Measurements from ENCODE around the gene PGBD5. TPM values are rescaled to one million over a fixed set of nuclear protein-coding genes. Genes with fewer than 3 reads are reported as not detected.

The PGBD5 gene
- total and polyA plus RNA-seq, 2 of the 13 experiments (the other 11 are each of a cell fraction or from before 2014, with no cell fraction given): 0.04 to 0.13 TPM

DNA sequence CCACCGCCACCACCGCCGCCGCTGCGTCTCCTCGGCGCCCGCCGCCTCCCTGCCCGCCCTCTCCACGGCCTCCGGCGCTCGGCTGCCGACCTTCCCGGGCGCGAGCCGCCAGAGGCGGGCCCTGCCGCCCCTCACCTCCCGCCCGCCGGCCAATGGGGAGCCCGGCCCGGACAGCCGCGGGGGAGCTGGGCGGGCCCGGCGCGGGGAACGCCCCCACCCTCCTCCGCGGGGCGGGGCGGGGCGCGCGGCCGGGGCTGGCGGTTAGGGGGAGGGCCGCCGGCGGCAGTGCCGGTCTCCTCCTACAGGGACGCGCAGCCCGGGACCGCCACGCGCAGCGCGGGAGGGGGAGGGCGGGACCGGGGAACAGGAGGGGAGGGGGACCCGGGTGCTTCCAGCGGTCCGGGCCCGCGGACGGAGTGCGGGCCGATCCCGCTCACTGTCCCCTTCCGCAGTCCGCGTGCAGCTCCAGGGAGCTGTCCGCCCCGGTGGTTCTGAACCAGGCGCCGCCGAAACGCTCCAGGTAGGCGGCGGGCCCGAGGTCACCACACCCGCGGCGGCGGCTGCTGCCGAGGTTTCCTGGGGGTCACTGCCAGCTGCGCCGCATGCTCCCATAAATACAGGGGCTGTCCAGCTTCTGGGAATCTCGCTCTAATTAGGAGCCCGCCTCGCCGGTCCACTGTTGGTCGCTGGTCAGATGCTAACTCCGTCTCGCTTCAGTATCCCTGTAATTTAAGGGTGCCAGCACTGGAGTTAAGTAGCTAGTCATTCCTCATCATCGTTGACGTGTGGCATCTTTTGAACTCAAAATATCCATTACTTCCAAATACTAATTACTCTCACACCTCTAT is at the start of gene PGBD5 (continued):
- TF ChIP-seq, protein P1, sequence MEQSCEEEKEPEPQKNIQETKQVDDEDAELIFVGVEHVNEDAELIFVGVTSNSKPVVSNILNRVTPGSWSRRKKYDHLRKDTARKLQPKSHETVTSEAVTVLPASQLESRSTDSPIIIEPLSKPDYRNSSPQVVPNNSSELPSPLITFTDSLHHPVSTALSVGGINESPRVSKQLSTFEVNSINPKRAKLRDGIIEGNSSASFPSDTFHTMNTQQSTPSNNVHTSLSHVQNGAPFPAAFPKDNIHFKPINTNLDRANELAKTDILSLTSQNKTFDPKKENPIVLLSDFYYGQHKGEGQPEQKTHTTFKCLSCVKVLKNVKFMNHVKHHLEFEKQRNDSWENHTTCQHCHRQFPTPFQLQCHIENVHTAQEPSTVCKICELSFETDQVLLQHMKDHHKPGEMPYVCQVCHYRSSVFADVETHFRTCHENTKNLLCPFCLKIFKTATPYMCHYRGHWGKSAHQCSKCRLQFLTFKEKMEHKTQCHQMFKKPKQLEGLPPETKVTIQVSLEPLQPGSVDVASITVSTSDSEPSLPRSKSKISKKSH (CRISPR knock-in tag; IDR thresholded peaks at IDR 0.05; ENCODE audit: borderline replicate concordance): peak; percentile 38; the same call in 1 of the 2 replicates
- TF ChIP-seq, protein P2, sequence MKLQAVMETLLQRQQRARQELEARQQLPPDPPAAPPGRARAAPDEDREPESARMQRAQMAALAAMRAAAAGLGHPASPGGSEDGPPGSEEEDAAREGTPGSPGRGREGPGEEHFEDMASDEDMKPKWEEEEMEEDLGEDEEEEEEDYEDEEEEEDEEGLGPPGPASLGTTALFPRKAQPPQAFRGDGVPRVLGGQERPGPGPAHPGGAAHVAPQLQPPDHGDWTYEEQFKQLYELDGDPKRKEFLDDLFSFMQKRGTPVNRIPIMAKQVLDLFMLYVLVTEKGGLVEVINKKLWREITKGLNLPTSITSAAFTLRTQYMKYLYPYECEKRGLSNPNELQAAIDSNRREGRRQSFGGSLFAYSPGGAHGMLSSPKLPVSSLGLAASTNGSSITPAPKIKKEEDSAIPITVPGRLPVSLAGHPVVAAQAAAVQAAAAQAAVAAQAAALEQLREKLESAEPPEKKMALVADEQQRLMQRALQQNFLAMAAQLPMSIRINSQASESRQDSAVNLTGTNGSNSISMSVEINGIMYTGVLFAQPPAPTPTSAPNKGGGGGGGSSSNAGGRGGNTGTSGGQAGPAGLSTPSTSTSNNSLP (IDR thresholded peaks at IDR 0.05; ENCODE audit: low read depth, low read length): no peak
- TF ChIP-seq HMG20B (CRISPR knock-in tag; conservative IDR thresholded peaks at IDR 0.05): peak; percentile 79; the same call in 1 of the 2 replicates
- peak; percentile 92; the same call in 1 of the 2 replicates for TF ChIP-seq ZNF709 (CRISPR knock-in tag; IDR thresholded peaks at IDR 0.05)
- peak; percentile 76 for TF ChIP-seq PITX1 (CRISPR knock-in tag; IDR thresholded peaks at IDR 0.05)
- TF ChIP-seq TBX3 (IDR thresholded peaks at IDR 0.05; ENCODE audit: borderline replicate concordance): no peak
- TF ChIP-seq RNF2 (conservative IDR thresholded peaks at IDR 0.05; ENCODE audit: low read depth): peak; percentile 60; the same call in 1 of the 2 replicates
- TF ChIP-seq, protein P3, sequence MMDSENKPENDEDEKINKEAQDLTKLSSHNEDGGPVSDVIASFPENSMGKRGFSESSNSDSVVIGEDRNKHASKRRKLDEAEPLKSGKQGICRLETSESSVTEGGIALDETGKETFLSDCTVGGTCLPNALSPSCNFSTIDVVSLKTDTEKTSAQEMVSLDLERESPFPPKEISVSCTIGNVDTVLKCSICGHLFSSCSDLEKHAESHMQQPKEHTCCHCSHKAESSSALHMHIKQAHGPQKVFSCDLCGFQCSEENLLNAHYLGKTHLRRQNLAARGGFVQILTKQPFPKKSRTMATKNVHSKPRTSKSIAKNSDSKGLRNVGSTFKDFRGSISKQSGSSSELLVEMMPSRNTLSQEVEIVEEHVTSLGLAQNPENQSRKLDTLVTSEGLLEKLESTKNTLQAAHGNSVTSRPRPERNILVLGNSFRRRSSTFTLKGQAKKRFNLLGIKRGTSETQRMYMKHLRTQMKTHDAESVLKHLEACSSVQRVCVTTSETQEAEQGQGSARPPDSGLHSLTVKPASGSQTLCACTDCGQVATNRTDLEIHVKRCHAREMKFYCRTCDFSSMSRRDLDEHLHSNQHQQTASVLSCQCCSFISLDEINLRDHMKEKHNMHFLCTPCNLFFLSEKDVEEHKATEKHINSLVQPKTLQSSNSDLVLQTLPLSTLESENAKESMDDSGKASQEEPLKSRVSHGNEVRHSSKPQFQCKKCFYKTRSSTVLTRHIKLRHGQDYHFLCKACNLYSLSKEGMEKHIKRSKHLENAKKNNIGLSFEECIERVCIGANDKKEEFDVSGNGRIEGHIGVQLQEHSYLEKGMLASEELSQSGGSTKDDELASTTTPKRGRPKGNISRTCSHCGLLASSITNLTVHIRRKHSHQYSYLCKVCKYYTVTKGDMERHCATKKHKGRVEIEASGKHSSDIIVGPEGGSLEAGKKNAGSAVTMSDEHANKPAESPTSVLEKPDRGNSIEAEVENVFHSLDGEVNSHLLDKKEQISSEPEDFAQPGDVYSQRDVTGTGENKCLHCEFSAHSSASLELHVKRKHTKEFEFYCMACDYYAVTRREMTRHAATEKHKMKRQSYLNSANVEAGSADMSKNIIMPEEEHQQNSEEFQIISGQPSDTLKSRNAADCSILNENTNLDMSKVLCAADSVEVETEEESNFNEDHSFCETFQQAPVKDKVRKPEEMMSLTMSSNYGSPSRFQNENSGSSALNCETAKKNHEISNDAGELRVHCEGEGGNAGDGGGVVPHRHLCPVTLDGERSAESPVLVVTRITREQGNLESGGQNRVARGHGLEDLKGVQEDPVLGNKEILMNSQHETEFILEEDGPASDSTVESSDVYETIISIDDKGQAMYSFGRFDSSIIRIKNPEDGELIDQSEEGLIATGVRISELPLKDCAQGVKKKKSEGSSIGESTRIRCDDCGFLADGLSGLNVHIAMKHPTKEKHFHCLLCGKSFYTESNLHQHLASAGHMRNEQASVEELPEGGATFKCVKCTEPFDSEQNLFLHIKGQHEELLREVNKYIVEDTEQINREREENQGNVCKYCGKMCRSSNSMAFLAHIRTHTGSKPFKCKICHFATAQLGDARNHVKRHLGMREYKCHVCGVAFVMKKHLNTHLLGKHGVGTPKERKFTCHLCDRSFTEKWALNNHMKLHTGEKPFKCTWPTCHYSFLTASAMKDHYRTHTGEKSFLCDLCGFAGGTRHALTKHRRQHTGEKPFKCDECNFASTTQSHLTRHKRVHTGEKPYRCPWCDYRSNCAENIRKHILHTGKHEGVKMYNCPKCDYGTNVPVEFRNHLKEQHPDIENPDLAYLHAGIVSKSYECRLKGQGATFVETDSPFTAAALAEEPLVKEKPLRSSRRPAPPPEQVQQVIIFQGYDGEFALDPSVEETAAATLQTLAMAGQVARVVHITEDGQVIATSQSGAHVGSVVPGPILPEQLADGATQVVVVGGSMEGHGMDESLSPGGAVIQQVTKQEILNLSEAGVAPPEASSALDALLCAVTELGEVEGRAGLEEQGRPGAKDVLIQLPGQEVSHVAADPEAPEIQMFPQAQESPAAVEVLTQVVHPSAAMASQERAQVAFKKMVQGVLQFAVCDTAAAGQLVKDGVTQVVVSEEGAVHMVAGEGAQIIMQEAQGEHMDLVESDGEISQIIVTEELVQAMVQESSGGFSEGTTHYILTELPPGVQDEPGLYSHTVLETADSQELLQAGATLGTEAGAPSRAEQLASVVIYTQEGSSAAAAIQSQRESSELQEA (CRISPR knock-in tag; IDR thresholded peaks at IDR 0.05; ENCODE audit: not compliant biosample characterization): peak; percentile 28
- no peak for TF ChIP-seq SRSF4 (IDR thresholded peaks at IDR 0.05; ENCODE audit: low read depth, low read length, poor library complexity, severe bottlenecking)
- TF ChIP-seq REL (CRISPR knock-in tag; conservative IDR thresholded peaks at IDR 0.05): 0 out of 2 replicates have a peak, but pooled peaks have one; percentile 61
- TF ChIP-seq, protein P4, sequence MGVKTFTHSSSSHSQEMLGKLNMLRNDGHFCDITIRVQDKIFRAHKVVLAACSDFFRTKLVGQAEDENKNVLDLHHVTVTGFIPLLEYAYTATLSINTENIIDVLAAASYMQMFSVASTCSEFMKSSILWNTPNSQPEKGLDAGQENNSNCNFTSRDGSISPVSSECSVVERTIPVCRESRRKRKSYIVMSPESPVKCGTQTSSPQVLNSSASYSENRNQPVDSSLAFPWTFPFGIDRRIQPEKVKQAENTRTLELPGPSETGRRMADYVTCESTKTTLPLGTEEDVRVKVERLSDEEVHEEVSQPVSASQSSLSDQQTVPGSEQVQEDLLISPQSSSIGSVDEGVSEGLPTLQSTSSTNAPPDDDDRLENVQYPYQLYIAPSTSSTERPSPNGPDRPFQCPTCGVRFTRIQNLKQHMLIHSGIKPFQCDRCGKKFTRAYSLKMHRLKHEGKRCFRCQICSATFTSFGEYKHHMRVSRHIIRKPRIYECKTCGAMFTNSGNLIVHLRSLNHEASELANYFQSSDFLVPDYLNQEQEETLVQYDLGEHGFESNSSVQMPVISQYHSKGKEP (CRISPR knock-in tag; IDR thresholded peaks at IDR 0.05): peak; percentile 98
- TF ChIP-seq ZNF605 (CRISPR knock-in tag; IDR thresholded peaks at IDR 0.05): peak; percentile 73; the same call in 1 of the 2 replicates
- peak; percentile 87 for TF ChIP-seq ARNT2 (CRISPR knock-in tag; IDR thresholded peaks at IDR 0.05; ENCODE audit: low read depth)
